Peyer's patch (tissue), 4 donors: ENCODE data around the gene RALGAPA1. TPM values are rescaled to one million over a fixed set of nuclear protein-coding genes. Genes with fewer than 3 reads are reported as not detected.

ENCODE experiments used
- DNase-seq, 3 donors: peaks; one replicate each; pipeline ENCODE4 v3.0.0-alpha.2; 2017 to 2019
- H3K27ac ChIP-seq, 4 donors: fragments of 200-600 bp; sonication (generic); one replicate each; pipeline ENCODE4 v1.5.1; 2016 to 2019
- H3K27me3 ChIP-seq, 2 donors: fragments of 200-600 bp; sonication (generic); one replicate each; pipeline ENCODE4 v1.5.1; 2019
- H3K36me3 ChIP-seq, 3 donors: fragments of 200-600 bp; sonication (generic); one replicate each; pipeline ENCODE4 v1.5.1; 2016 to 2019
- H3K4me1 ChIP-seq, 4 donors: fragments of 200-600 bp; sonication (generic); one replicate each; pipeline ENCODE4 v1.5.1; 2016 to 2019
- H3K4me3 ChIP-seq, 4 donors: fragments of 200-600 bp; sonication (generic); 1 replicate in 3 of 4; 2 replicates in 1 of 4; pipeline ENCODE4 v1.5.1; 2016 to 2019; ENCODE audit warnings: mild to moderate bottlenecking in 1 of 4
- H3K9me3 ChIP-seq, 4 donors: fragments of 200-600 bp; sonication (generic); one replicate each; pipeline ENCODE4 v1.5.1; 2016 to 2019; ENCODE audit warnings: mild to moderate bottlenecking in 1 of 4
- CTCF ChIP-seq, 6 experiments: fragments of 450-650 bp in 4 of 6; fragments of 200-600 bp in 2 of 6; sonication (generic) in 1 of 6; IDR thresholded peaks; one replicate each; pipeline ENCODE4 v1.5.1; 2017 to 2019; ENCODE audit warnings: antibody characterized with exemption in 6 of 6, mild to moderate bottlenecking in 3 of 6, moderate library complexity in 1 of 6
- POLR2A ChIP-seq, 2 donors: fragments of 450-650 bp; IDR thresholded peaks; one replicate each; pipeline ENCODE4 v1.5.1; 2017; ENCODE audit warnings: antibody characterized with exemption in 2 of 2, mild to moderate bottlenecking in 2 of 2, moderate library complexity in 2 of 2
- total RNA-seq, 4 donors: library from RNA; depleted of rRNA; stranded (reverse); fragments of >200 nt; gene quantifications; one replicate each; pipeline ENCODE4 v1.1.0, GENCODE V29; 2016

RALGAPA1 gene
- total RNA-seq, 4 donors from 2014 or later: 61.8 to 163 (median 89.4) TPM

GRCh38 chr14:35533357-35534207 is 275.5 kb downstream of the RALGAPA1 start, which contains the start of gene INSM2:
Gene INSM2 (plus strand): TSS chr14:35534164. CDS start chr14:35534253, 89 bp downstream.
- no peak for TF ChIP-seq POLR2A (IDR thresholded peaks at IDR 0.05)
- no peak for TF ChIP-seq CTCF (IDR thresholded peaks at IDR 0.05)
- Histone ChIP-seq H3K27ac (peak within 1 kb of the TSS in 1 of 4 donors; percentile 34), H3K27me3 (peaks cover 0 to 26% of the 10 kb centered on the region in 2 donors), H3K4me1 (peaks cover 0 to 30% (median 22%) of the 10 kb centered on the region in 4 donors), H3K4me3 (peak within 1 kb of the TSS; percentile 32 to 64 (median 56)), H3K36me3 (no peaks in the 10 kb centered on the region), H3K9me3 (no peaks in the 10 kb centered on the region)
- DNase-seq: peak; percentile 43 to 74 (median 66)

- no peak overlapping the region for H3K27ac ChIP-seq
- H3K4me1 ChIP-seq: peaks cover 0 to 30% (median 22%) of the 10 kb centered on the region in 4 donors
- no peaks in the 10 kb centered on the region for H3K36me3 ChIP-seq
- no peak for TF ChIP-seq CTCF (IDR thresholded peaks at IDR 0.05)
- TF ChIP-seq POLR2A (IDR thresholded peaks at IDR 0.05): no peak
- no peaks in the 10 kb centered on the region for H3K9me3 ChIP-seq
- DNase-seq: no peak
- H3K4me3 ChIP-seq: peak overlapping the region; percentile 32 to 64 (median 56)
- H3K27me3 ChIP-seq: peaks cover 0 to 26% of the 10 kb centered on the region in 2 donors
These were observed 276.2 kb downstream of the RALGAPA1 start for GRCh38 chr14:35532783-35533356.

- H3K27ac ChIP-seq: no peak overlapping the region
- H3K27me3 ChIP-seq: peaks cover 0 to 26% of the 10 kb centered on the region in 2 donors
- no peak for DNase-seq
- H3K9me3 ChIP-seq: no peaks in the 10 kb centered on the region
- peaks cover 0 to 30% (median 22%) of the 10 kb centered on the region in 4 donors for H3K4me1 ChIP-seq
- no peaks in the 10 kb centered on the region for H3K36me3 ChIP-seq
- no peak overlapping the region for H3K4me3 ChIP-seq
- TF ChIP-seq CTCF (IDR thresholded peaks at IDR 0.05): no peak
- TF ChIP-seq POLR2A (IDR thresholded peaks at IDR 0.05): no peak
These were observed 276.9 kb downstream of the RALGAPA1 start for GRCh38 chr14:35531960-35532747.

GRCh38 chr14:35526962-35527361 is 282.1 kb downstream of the RALGAPA1 start:
- H3K4me3 ChIP-seq: no peak overlapping the region
- H3K4me1 ChIP-seq: no peaks in the 10 kb centered on the region
- no peaks in the 10 kb centered on the region for H3K9me3 ChIP-seq
- no peaks in the 10 kb centered on the region for H3K36me3 ChIP-seq
- TF ChIP-seq POLR2A (IDR thresholded peaks at IDR 0.05): no peak
- DNase-seq: no peak
- H3K27me3 ChIP-seq: no peaks in the 10 kb centered on the region
- H3K27ac ChIP-seq: no peak overlapping the region

GRCh38 chr14:35525695-35526094 is 283.4 kb downstream of the RALGAPA1 start:
- H3K27me3 ChIP-seq: no peaks in the 10 kb centered on the region

More at GRCh38 chr14:35525695-35526094, 283.4 kb downstream of the RALGAPA1 start:
- Histone ChIP-seq H3K4me3 (no peak overlapping the region), H3K36me3 (no peaks in the 10 kb centered on the region), H3K9me3 (no peaks in the 10 kb centered on the region), H3K27ac (no peak overlapping the region), H3K4me1 (no peaks in the 10 kb centered on the region)
- TF ChIP-seq CTCF (IDR thresholded peaks at IDR 0.05): no peak
- no peak for TF ChIP-seq POLR2A (IDR thresholded peaks at IDR 0.05)
- DNase-seq: no peak
